A549 (cell line): ENCODE results near the gene RIC3.

ENCODE experiments used
- BHLHE40 ChIP-seq: IDR thresholded peaks from 2 replicates; pipeline ENCODE4 v1.6.1; 2012; ENCODE audit warnings: low read depth, low read length, inconsistent platforms
- CHD2 ChIP-seq: fragments of 150-350 bp; IDR thresholded peaks from 2 replicates; pipeline ENCODE4 v1.6.1; 2014; ENCODE audit warnings: low read length; ENCODE audit not compliant: partially characterized antibody
- FOXS1 ChIP-seq: fragments of 250-450 bp; sonication (Bioruptor Pico); IDR thresholded peaks from 2 replicates; pipeline ENCODE4 v1.5.0; 2020; ENCODE audit warnings: mild to moderate bottlenecking, moderate library complexity
- PHF8 ChIP-seq: fragments of 200-600 bp; sonication (generic); IDR thresholded peaks from 2 replicates; pipeline ENCODE4 v1.6.1; 2016; ENCODE audit warnings: low read depth, mild to moderate bottlenecking, antibody characterized with exemption, moderate library complexity, borderline replicate concordance
- POLR2A ChIP-seq: IDR thresholded peaks from 2 replicates; pipeline ENCODE4 v1.6.1; 2012; ENCODE audit warnings: mild to moderate bottlenecking, low read length
- RAD21 ChIP-seq, 2 experiments: fragments of >200 bp in 1 of 2; sonication (Bioruptor Twin) in 1 of 2; formaldehyde crosslinking in 1 of 2; IDR thresholded peaks in 1 of 2; conservative IDR thresholded peaks in 1 of 2; 2 replicates in 1 of 2; 3 replicates in 1 of 2; pipeline ENCODE4 v1.6.1; 2012 to 2018; ENCODE audit warnings: inconsistent platforms in 1 of 2
- RFX5 ChIP-seq: fragments of 450-650 bp; IDR thresholded peaks from 2 replicates; pipeline ENCODE4 v1.7.1; 2014; ENCODE audit warnings: antibody characterized with exemption, mild to moderate bottlenecking, moderate library complexity
- SMC3 ChIP-seq: fragments of >200 bp; sonication (Bioruptor Twin); formaldehyde crosslinking; IDR thresholded peaks from 3 replicates; pipeline ENCODE4 v1.6.1; 2018; ENCODE audit warnings: inconsistent platforms
- TP53 ChIP-seq: fragments of 250-450 bp; sonication (Bioruptor Pico); IDR thresholded peaks from 2 replicates; pipeline ENCODE4 v1.5.0; 2021; ENCODE audit warnings: mild to moderate bottlenecking, moderate library complexity
- TF ChIP-seq, protein P1 (sequence below): IDR thresholded peaks from 2 replicates; pipeline ENCODE4 v1.6.1; 2012
- TF ChIP-seq, protein P2 (sequence below): fragments of >200 bp; sonication (Bioruptor Twin); formaldehyde crosslinking; IDR thresholded peaks from 3 replicates; pipeline ENCODE4 v1.5.1; 2016

DNA sequence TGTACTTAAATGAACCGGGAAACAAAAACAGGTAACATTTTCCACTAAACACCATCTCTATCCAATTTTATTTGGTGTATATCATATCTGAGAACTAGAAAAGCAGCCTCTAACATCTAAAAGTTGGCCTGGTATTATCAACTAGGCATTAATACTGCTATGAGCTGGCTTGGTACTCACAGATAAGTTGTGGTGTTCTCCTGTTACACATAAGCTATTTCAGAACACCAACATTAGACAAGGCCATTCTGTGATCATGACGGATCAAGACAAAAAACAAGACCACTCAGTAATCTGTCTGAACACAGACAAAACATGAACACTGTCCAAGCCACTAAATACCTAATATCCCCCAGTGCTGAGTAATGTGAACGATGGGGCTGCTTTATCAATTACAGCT lies 11.9 kb downstream of the RIC3 start:
- TF ChIP-seq, protein P1, sequence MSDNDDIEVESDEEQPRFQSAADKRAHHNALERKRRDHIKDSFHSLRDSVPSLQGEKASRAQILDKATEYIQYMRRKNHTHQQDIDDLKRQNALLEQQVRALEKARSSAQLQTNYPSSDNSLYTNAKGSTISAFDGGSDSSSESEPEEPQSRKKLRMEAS: no peak
- TF ChIP-seq, protein P2, sequence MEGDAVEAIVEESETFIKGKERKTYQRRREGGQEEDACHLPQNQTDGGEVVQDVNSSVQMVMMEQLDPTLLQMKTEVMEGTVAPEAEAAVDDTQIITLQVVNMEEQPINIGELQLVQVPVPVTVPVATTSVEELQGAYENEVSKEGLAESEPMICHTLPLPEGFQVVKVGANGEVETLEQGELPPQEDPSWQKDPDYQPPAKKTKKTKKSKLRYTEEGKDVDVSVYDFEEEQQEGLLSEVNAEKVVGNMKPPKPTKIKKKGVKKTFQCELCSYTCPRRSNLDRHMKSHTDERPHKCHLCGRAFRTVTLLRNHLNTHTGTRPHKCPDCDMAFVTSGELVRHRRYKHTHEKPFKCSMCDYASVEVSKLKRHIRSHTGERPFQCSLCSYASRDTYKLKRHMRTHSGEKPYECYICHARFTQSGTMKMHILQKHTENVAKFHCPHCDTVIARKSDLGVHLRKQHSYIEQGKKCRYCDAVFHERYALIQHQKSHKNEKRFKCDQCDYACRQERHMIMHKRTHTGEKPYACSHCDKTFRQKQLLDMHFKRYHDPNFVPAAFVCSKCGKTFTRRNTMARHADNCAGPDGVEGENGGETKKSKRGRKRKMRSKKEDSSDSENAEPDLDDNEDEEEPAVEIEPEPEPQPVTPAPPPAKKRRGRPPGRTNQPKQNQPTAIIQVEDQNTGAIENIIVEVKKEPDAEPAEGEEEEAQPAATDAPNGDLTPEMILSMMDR: no peak
- TF ChIP-seq POLR2A: no peak
- no peak for TF ChIP-seq SMC3
- TF ChIP-seq TP53: no peak
- no peak for TF ChIP-seq CHD2
- no peak for TF ChIP-seq RFX5
- no peak for TF ChIP-seq BHLHE40
- TF ChIP-seq FOXS1 (CRISPR knock-in tag): no peak
- no peak for TF ChIP-seq PHF8
- no peak for TF ChIP-seq RAD21 (conservative IDR thresholded peaks at IDR 0.05 in 1 of 2, IDR thresholded peaks at IDR 0.05 in 1 of 2)
